H9 (cell line): ENCODE measurements around the gene CATSPER1. TPM values are rescaled to one million over a fixed set of nuclear protein-coding genes. Genes with fewer than 3 reads are reported as not detected.

Experiments
- DNase-seq: peaks from one replicate; pipeline ENCODE4 v3.0.0-alpha.2; 2017
- H2AFZ ChIP-seq: one replicate; pipeline ENCODE4 v1.6.1; 2013; ENCODE audit warnings: mild to moderate bottlenecking, low read length, control low read depth, moderate library complexity
- H2AK5ac ChIP-seq: 2 replicates; pipeline ENCODE4 v1.6.1; 2013; ENCODE audit warnings: low read length, control low read depth, mixed read lengths; ENCODE audit not compliant: insufficient read length
- H2BK120ac ChIP-seq: one replicate; pipeline ENCODE4 v1.6.1; 2013; ENCODE audit warnings: low read depth, mild to moderate bottlenecking, low read length, control low read depth, inconsistent platforms; ENCODE audit not compliant: poor library complexity, severe bottlenecking
- H2BK12ac ChIP-seq: 2 replicates; pipeline ENCODE4 v1.6.1; 2013; ENCODE audit warnings: low read length, control low read depth, mixed read lengths, low read depth; ENCODE audit not compliant: insufficient read length
- H2BK15ac ChIP-seq: 2 replicates; pipeline ENCODE4 v1.6.1; 2013; ENCODE audit warnings: low read depth, low read length, control low read depth
- H2BK20ac ChIP-seq: one replicate; pipeline ENCODE4 v1.6.1; 2013; ENCODE audit warnings: low read depth, mild to moderate bottlenecking, low read length, control low read depth, inconsistent platforms; ENCODE audit not compliant: poor library complexity, severe bottlenecking
- H2BK5ac ChIP-seq: 2 replicates; pipeline ENCODE4 v1.6.1; 2013; ENCODE audit warnings: low read length, control low read depth, mixed read lengths; ENCODE audit not compliant: insufficient read length
- H3K14ac ChIP-seq: 2 replicates; pipeline ENCODE4 v1.6.1; 2013; ENCODE audit warnings: low read length, control low read depth; ENCODE audit not compliant: insufficient read depth
- H3K18ac ChIP-seq: 2 replicates; pipeline ENCODE4 v1.6.1; 2013; ENCODE audit warnings: low read depth, mild to moderate bottlenecking, mixed read lengths, low read length, control low read depth; ENCODE audit not compliant: insufficient read length
- H3K23ac ChIP-seq: 2 replicates; pipeline ENCODE4 v1.6.1; 2013; ENCODE audit warnings: low read length, control low read depth, mixed read lengths, low read depth; ENCODE audit not compliant: insufficient read length
- H3K23me2 ChIP-seq: 2 replicates; pipeline ENCODE4 v1.6.1; 2013; ENCODE audit warnings: low read depth, mild to moderate bottlenecking, mixed read lengths, low read length, control low read depth; ENCODE audit not compliant: insufficient read length, poor library complexity, severe bottlenecking
- H3K27ac ChIP-seq: 2 replicates; pipeline ENCODE4 v1.5.1; 2013; ENCODE audit warnings: low read length, control low read depth, mixed read lengths, low read depth; ENCODE audit not compliant: insufficient read length
- H3K27me3 ChIP-seq: 2 replicates; pipeline ENCODE4 v1.6.1; 2013; ENCODE audit warnings: low read length, control low read depth, inconsistent platforms; ENCODE audit not compliant: insufficient read depth
- H3K4ac ChIP-seq: 2 replicates; pipeline ENCODE4 v1.6.1; 2013; ENCODE audit warnings: low read depth, mild to moderate bottlenecking, control low read depth, inconsistent platforms, low read length, moderate library complexity
- H3K4me1 ChIP-seq: 2 replicates; pipeline ENCODE4 v1.6.1; 2013; ENCODE audit warnings: low read length, control low read depth, inconsistent platforms; ENCODE audit not compliant: insufficient read depth
- H3K4me2 ChIP-seq: 2 replicates; pipeline ENCODE4 v1.6.1; 2013; ENCODE audit warnings: low read length, control low read depth, mixed read lengths; ENCODE audit not compliant: insufficient read length, insufficient read depth
- H3K56ac ChIP-seq: 2 replicates; pipeline ENCODE4 v1.6.1; 2013; ENCODE audit warnings: low read depth, mild to moderate bottlenecking, mixed read lengths, low read length, control low read depth; ENCODE audit not compliant: insufficient read length
- H3K79me1 ChIP-seq: 2 replicates; pipeline ENCODE4 v1.6.1; 2013; ENCODE audit warnings: low read depth, mild to moderate bottlenecking, moderate library complexity, low read length, control low read depth, inconsistent platforms; ENCODE audit not compliant: insufficient read depth, poor library complexity, severe bottlenecking
- H3K79me2 ChIP-seq: 2 replicates; pipeline ENCODE4 v1.6.1; 2013; ENCODE audit warnings: low read length, control low read depth, inconsistent platforms; ENCODE audit not compliant: insufficient read depth
- H3K9ac ChIP-seq: 2 replicates; pipeline ENCODE4 v1.6.1; 2013; ENCODE audit warnings: low read length, control low read depth, mixed read lengths; ENCODE audit not compliant: insufficient read length; ENCODE audit errors: extremely low read depth
- H3K9me3 ChIP-seq: one replicate; pipeline ENCODE4 v1.6.1; 2013; ENCODE audit warnings: low read depth, low read length, inconsistent platforms; ENCODE audit not compliant: control insufficient read depth
- H3T11ph ChIP-seq: one replicate; pipeline ENCODE4 v1.6.1; 2013; ENCODE audit warnings: mild to moderate bottlenecking, low read length, control low read depth, inconsistent platforms
- H4K20me1 ChIP-seq: one replicate; pipeline ENCODE4 v1.6.1; 2013; ENCODE audit not compliant: control insufficient read depth, insufficient read length, insufficient read depth
- H4K5ac ChIP-seq: 2 replicates; pipeline ENCODE4 v1.6.1; 2013; ENCODE audit warnings: low read depth, mild to moderate bottlenecking, mixed read lengths, low read length, control low read depth; ENCODE audit not compliant: insufficient read length
- H4K8ac ChIP-seq: replicated peaks from 2 replicates; pipeline ENCODE4 v1.6.1; 2013; ENCODE audit warnings: low read length, control low read depth, mixed read lengths, low read depth; ENCODE audit not compliant: insufficient read length
- H4K91ac ChIP-seq: 2 replicates; pipeline ENCODE4 v1.6.1; 2013; ENCODE audit warnings: low read depth, mild to moderate bottlenecking, moderate library complexity, mixed read lengths, low read length, control low read depth; ENCODE audit not compliant: insufficient read length
- H3K27ac Mint-ChIP-seq, 3 experiments: 2 replicates in 2 of 3; 3 replicates in 1 of 3; pipeline ENCODE4 v1.8.0; 2020 to 2021; ENCODE audit warnings: mixed read lengths in 3 of 3, mild to moderate bottlenecking in 1 of 3, moderate library complexity in 1 of 3
- H3K27me3 Mint-ChIP-seq: 2 replicates; pipeline ENCODE4 v1.8.0; 2021; ENCODE audit warnings: low read depth, mild to moderate bottlenecking, moderate library complexity, mixed read lengths
- H3K36me3 Mint-ChIP-seq, 3 experiments: 2 replicates in 2 of 3; 3 replicates in 1 of 3; pipeline ENCODE4 v1.8.0; 2020 to 2021; ENCODE audit warnings: low read depth in 3 of 3, mixed read lengths in 3 of 3; ENCODE audit not compliant: insufficient read depth in 1 of 3
- H3K4me1 Mint-ChIP-seq, 2 experiments: 2 replicates each; pipeline ENCODE4 v1.8.0; 2020; ENCODE audit warnings: mixed read lengths in 2 of 2
- H3K4me3 Mint-ChIP-seq, 2 experiments: 2 replicates in 1 of 2; 3 replicates in 1 of 2; pipeline ENCODE4 v1.8.0; 2020 to 2021; ENCODE audit warnings: mild to moderate bottlenecking in 2 of 2, mixed read lengths in 2 of 2, moderate library complexity in 1 of 2
- H3K9me3 Mint-ChIP-seq, 2 experiments: 2 replicates in 1 of 2; 3 replicates in 1 of 2; pipeline ENCODE4 v1.8.0; 2020; ENCODE audit warnings: mild to moderate bottlenecking in 2 of 2, mixed read lengths in 2 of 2, moderate library complexity in 1 of 2
- CTCF ChIP-seq: fragments of 200-600 bp; sonication (generic); conservative IDR thresholded peaks from 3 replicates; pipeline ENCODE4 v1.8.0; 2021; ENCODE audit warnings: antibody characterized with exemption, mild to moderate bottlenecking
- WGBS: extraction: QIAGEN DNeasy Blood & Tissue Kit; methylation state at CpG from one replicate; pipeline ENCODE4 v1.1.7; 2013; ENCODE audit warnings: missing lambda C conversion rate, low lambda C conversion rate, mixed read lengths; ENCODE audit not compliant: insufficient read length; ENCODE audit errors: extremely low coverage; 5-methylcytosine and 5-hydroxymethylcytosine counted together
- total RNA-seq: library from RNA; stranded (reverse); gene quantifications from 2 replicates; pipeline ENCODE4 v1.2.1, GENCODE V29; 2021

The CATSPER1 gene
- total RNA-seq, 1 experiment from 2014 or later: not detected

GRCh38 chr11:66037327-66037726 is 11.0 kb upstream of the CATSPER1 start:
- Histone ChIP-seq H3K56ac (no peak overlapping the region), H3T11ph (no peak overlapping the region), H2AK5ac (no peak overlapping the region), H4K20me1 (no peaks in the 10 kb centered on the region), H4K91ac (no peak overlapping the region), H2BK15ac (no peak overlapping the region), H4K5ac (no peak overlapping the region), H3K23ac (no peak overlapping the region), H3K4me1 (no peaks in the 10 kb centered on the region), H2BK12ac (no peak overlapping the region), H3K4ac (no peak overlapping the region), H3K9ac (no peak overlapping the region), H3K9me3 (peaks cover 8% of the 10 kb centered on the region), H2BK5ac (no peak overlapping the region), H3K27ac (no peak overlapping the region), H2BK120ac (no peak overlapping the region), H3K4me2 (no peak overlapping the region), H2BK20ac (no peak overlapping the region), H3K79me2 (no peaks in the 10 kb centered on the region), H2AFZ (no peak overlapping the region), H3K27me3 (no peaks in the 10 kb centered on the region), H3K18ac (no peak overlapping the region), H3K79me1 (no peaks in the 10 kb centered on the region), H3K14ac (no peak overlapping the region), H3K23me2 (no peaks in the 10 kb centered on the region), H4K8ac (no peak overlapping the region)
- no peak for TF ChIP-seq CTCF
- Mint-ChIP-seq H3K4me1 (no peaks in the 10 kb centered on the region), H3K27me3 (peaks cover 18% of the 10 kb centered on the region), H3K36me3 (peaks cover 8 to 13% (median 11%) of the 10 kb centered on the region in 3 experiments), H3K4me3 (no peak overlapping the region), H3K9me3 (peaks cover 18 to 23% of the 10 kb centered on the region in 2 experiments), H3K27ac (no peak overlapping the region)
- DNase-seq: no peak
- WGBS: no CpG with 5 or more reads among the region's 3 CpGs
